Body of pancreas (tissue), 4 donors: Measurements from ENCODE around the gene FBN2.

Source experiments
- CTCF ChIP-seq, 7 experiments: fragments of 450-650 bp in 4 of 7; fragments of 200-600 bp in 3 of 7; sonication (generic) in 3 of 7; IDR thresholded peaks; one replicate each; pipeline ENCODE4 v1.5.1; 2016 to 2019; ENCODE audit warnings: antibody characterized with exemption in 7 of 7
- POLR2A ChIP-seq, 3 donors: fragments of 450-650 bp; IDR thresholded peaks; one replicate each; pipeline ENCODE4 v1.6.1; 2016; ENCODE audit warnings: antibody characterized with exemption in 3 of 3, mild to moderate bottlenecking in 2 of 3

- TF ChIP-seq CTCF (IDR thresholded peaks at IDR 0.05) (no peak), POLR2A (IDR thresholded peaks at IDR 0.05) (no peak)
Measured at GRCh38 chr5:128513806-128514205, 24.2 kb downstream of the FBN2 start.
